ENCODE measurements around the gene NCF4. TPM values are rescaled to one million over a fixed set of nuclear protein-coding genes. Genes with fewer than 3 reads are reported as not detected.
A peak's percentile ranks its signal among the peaks of the same experiment; 100 is the strongest.

NCF4 gene
- total and polyA plus RNA-seq, 12 donors, result 1.1 to 18.9 (median 3.6) TPM

DNA sequence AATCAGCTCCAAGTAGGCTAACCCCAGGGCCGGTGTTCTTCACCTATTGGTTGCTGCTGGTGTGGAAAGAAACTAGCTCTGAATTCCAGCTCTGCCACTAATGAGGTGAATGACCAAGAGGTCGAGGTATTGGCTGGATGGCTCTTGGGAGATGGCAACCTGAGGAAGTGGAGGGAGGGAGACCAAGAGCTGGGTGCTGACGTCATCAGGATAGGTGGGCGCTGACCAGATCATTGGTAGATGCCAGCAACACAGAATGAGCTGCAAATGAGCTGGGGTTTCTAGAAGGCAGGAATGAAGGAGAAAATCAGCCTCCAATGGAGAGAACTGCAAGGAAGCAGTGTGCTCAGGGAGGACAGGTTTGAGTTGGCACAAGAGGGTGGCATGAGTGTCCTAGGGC is 37.9 kb downstream of the NCF4 start:
- ATAC-seq (no peak), DNase-seq (no peak)
- intact Hi-C loops (cut with DNase I), result no loop called here
- Histone ChIP-seq H3K4me3 (no peak overlapping the region), H3K9me3 (peaks cover 0 to 34% (median 8%) of the 10 kb centered on the region in 11 donors), H3K4me1 (peaks cover 0 to 39% (median 0%) of the 10 kb centered on the region in 9 donors), H3K27ac (no peak overlapping the region), H3K36me3 (no peaks in the 10 kb centered on the region), H3K27me3 (peaks cover 0 to 28% (median 10%) of the 10 kb centered on the region in 7 donors)
- TF ChIP-seq, protein P1, sequence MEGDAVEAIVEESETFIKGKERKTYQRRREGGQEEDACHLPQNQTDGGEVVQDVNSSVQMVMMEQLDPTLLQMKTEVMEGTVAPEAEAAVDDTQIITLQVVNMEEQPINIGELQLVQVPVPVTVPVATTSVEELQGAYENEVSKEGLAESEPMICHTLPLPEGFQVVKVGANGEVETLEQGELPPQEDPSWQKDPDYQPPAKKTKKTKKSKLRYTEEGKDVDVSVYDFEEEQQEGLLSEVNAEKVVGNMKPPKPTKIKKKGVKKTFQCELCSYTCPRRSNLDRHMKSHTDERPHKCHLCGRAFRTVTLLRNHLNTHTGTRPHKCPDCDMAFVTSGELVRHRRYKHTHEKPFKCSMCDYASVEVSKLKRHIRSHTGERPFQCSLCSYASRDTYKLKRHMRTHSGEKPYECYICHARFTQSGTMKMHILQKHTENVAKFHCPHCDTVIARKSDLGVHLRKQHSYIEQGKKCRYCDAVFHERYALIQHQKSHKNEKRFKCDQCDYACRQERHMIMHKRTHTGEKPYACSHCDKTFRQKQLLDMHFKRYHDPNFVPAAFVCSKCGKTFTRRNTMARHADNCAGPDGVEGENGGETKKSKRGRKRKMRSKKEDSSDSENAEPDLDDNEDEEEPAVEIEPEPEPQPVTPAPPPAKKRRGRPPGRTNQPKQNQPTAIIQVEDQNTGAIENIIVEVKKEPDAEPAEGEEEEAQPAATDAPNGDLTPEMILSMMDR (IDR thresholded peaks at IDR 0.05), result no peak
- WGBS, 2 donors, result 73 to 84% methylated on average over 4 of the region's 4 CpGs

- H3K4me1 ChIP-seq, result peaks cover 0 to 31% (median 0%) of the 10 kb centered on the region in 9 donors
- no peaks in the 10 kb centered on the region for H3K36me3 ChIP-seq
- intact Hi-C loops (cut with DNase I), result no loop called here
- 43 to 77% methylated on average over 1 of the region's 1 CpG for WGBS, 2 donors
- H3K27ac ChIP-seq, result no peak overlapping the region
- ATAC-seq, result no peak
- H3K9me3 ChIP-seq, result peaks cover 0 to 34% (median 8%) of the 10 kb centered on the region in 11 donors
- TF ChIP-seq, protein P1 (IDR thresholded peaks at IDR 0.05), result no peak
- DNase-seq, result no peak
- H3K27me3 ChIP-seq, result peaks cover 0 to 33% (median 11%) of the 10 kb centered on the region in 7 donors
- no peak overlapping the region for H3K4me3 ChIP-seq
Measured at GRCh38 chr22:36899498-36899897, 38.7 kb downstream of the NCF4 start.

DNA sequence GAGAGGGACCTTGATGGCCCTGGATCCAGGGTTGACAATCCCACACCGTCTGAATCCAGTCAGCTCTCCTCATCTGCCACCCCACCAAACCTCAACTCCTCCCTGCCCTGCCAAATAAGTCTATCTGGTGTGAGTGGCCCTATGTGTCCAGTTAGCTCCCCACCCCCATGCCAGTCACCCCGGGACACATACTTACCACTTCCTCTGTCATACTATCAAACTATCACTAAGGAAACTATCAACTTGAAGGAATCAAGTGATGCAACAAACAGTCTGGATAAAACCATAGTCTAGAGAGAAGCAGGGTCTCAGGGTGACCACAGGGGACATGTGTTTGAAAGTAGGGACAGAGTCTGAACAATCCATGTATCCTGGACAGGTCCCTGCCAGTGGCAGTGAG is 39.4 kb downstream of the NCF4 start:
- H3K27ac ChIP-seq, result peak overlapping the region in 1 of 10 donors; percentile 38
- no peak for DNase-seq
- no peak overlapping the region for H3K4me3 ChIP-seq
- H3K9me3 ChIP-seq, result peaks cover 0 to 26% (median 8%) of the 10 kb centered on the region in 11 donors
- ATAC-seq, result no peak
- 65% methylated on average over 2 of the region's 2 CpGs for whole genome bisulfite sequencing, 2 donors
- H3K36me3 ChIP-seq, result no peaks in the 10 kb centered on the region
- intact Hi-C loops (cut with DNase I), result no loop called here
- H3K27me3 ChIP-seq, result peaks cover 0 to 41% (median 16%) of the 10 kb centered on the region in 7 donors
- TF ChIP-seq, protein P1 (IDR thresholded peaks at IDR 0.05), result no peak
- H3K4me1 ChIP-seq, result peaks cover 0 to 31% (median 0%) of the 10 kb centered on the region in 9 donors

DNA sequence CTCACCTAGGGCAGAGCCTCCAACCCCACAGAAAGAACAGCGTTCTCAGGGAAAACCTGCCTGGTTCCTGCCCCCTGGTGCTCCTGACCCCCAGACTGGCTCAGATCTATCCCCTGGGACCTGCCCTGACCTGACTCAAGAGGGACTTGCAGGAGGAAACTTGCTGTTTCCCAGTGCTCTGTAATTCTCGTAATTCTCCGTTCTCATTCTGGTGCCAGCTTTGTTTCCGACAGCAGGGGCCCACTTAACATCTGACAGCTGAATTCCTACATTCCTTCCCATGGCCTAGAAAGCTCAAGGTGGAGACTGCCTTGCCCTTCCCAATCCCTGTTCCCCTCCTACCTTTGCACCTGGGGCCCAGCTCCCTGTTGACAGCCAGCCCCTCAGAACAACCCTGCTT is 40.1 kb downstream of the NCF4 start:
- Histone ChIP-seq H3K27me3 (peaks cover 0 to 41% (median 19%) of the 10 kb centered on the region in 7 donors), H3K36me3 (no peaks in the 10 kb centered on the region), H3K4me3 (no peak overlapping the region), H3K4me1 (peaks cover 0 to 31% (median 0%) of the 10 kb centered on the region in 9 donors), H3K27ac (peak overlapping the region in 1 of 10 donors; percentile 38), H3K9me3 (peaks cover 0 to 20% (median 2%) of the 10 kb centered on the region in 11 donors)
- no peak for ATAC-seq
- no peak for DNase-seq
- intact Hi-C loops (cut with DNase I), result no loop called here
- TF ChIP-seq, protein P1 (IDR thresholded peaks at IDR 0.05), result no peak
- WGBS, 2 donors, result 8 to 15% methylated on average over 4 of the region's 4 CpGs

Data from heart right ventricle (tissue), 16 donors.